GM04504 (cell line): ENCODE data around the gene AIG1.
"Not testable (repeated sequence)": the region's sequence is repeated elsewhere in the genome, so short reads cannot be mapped to it uniquely, and the experiment has no call there.

Experiments
- DNase-seq: peaks from one replicate; pipeline ENCODE4 v3.0.0-alpha.2; 2012; ENCODE audit warnings: low read depth

Gene AIG1

GRCh38 chr6:143060806-143061596 is at the start of gene AIG1:
Gene AIG1 (plus strand): TSS chr6:143060889. CDS start chr6:143060926, 37 bp downstream.
- DNase-seq = no peak

- DNase-seq = no peak
Observed at GRCh38 chr6:143014764-143015163, 45.9 kb upstream of the AIG1 start.

GRCh38 chr6:143015300-143015706 is 45.4 kb upstream of the AIG1 start:
- no peak for DNase-seq

DNA sequence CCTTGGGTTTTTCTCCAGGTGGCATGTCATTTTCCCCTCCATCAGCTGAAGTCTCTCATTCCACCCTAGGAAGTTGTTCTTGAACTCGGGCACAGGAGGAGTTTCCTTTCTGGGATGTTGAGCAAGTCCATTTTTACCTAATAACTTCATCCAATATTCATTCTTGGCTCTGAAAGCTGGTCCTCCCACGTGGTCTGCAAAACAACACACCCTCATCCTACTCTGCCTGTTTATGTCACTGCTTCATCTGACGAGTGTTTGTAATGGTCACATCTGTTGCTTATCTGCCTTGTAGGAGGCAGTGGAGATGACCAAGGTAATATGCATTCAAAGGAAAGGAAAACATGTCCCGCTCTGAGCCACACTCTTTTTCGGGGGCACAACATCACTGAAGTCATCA is 41.7 kb upstream of the AIG1 start:
- DNase-seq = no peak

DNA sequence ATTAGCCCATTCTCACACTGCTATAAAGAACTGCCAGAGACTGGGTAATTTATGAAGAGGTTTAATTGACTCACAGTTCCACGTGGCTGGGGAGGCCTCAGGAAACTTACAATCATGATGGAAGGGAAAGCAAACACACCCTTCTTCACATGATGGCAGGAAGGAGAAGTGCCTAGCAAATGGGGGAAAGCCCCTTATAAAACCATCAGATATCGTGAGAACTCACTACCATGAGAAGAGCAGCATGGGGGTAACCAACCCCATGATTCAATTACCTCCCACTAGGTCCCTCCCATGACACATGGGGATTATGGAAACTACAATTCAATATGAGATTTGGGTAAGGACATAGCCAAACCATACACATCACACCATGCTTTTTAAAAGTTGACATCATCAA is 39.8 kb upstream of the AIG1 start:
- not testable (repeated sequence) for DNase-seq

DNA sequence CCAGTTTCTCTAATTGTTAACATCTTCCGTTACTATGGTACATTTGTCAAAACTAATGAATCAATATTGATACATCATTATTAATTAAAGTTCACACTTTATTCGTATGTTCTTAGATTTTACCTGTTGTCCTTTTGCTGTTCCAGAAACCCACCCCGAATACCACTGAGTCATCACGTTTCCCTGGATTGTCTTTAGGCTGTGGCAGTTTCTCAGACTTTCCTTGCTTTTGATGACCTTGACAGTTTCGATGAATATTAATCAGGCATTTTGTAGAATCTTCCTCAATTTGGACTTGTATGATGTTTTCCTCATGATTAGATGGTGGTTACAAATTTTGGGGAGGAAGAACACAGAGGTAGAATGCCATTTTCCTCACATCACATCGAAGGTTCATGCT is 39.1 kb upstream of the AIG1 start:
- no peak for DNase-seq

- DNase-seq = no peak
Observed at GRCh38 chr6:143022587-143022986, 38.1 kb upstream of the AIG1 start.

DNA sequence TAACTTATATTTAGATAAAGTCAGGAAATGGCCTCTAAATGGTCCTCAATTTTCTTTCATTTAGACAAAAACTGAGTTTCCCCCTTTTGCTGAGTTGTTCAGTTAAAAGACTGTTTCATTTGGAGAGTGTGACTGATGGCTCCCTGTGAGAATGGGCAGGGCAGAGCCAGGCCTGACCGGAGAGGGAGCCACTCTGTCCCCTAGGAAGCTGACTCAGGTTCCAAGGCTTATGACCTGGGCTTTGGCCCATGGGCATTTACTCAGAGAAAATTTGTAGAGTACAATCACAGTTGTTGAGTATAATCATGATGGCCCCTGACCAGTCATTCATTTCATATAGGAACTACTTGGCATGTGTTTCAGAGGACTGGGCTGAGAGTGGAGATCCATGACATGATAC is 37.0 kb upstream of the AIG1 start:
- DNase-seq = no peak

DNA sequence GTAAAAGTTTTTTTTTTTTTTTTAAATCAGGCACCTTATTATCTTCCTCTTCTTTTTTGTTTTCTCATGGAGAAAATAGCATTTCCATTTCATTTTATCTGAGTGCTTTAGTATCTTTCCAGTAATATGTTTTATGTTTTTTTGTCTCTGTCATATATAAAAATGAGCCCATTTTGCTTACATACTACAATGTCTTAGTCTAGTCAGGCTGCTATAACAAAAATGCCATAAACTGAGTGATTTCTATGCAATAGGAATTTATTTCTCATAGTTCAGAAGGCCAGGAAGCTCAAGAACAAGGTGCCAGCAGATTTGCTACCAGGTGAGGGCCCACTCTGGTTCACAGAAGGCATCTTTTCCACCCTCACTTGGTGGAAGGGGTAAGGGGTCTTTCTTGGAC is 35.7 kb upstream of the AIG1 start:
- DNase-seq = no peak

- DNase-seq = no peak
Observed at GRCh38 chr6:143026696-143027449, 33.8 kb upstream of the AIG1 start.

- DNase-seq = no peak
Observed at GRCh38 chr6:143034689-143035334, 25.9 kb upstream of the AIG1 start.

DNA sequence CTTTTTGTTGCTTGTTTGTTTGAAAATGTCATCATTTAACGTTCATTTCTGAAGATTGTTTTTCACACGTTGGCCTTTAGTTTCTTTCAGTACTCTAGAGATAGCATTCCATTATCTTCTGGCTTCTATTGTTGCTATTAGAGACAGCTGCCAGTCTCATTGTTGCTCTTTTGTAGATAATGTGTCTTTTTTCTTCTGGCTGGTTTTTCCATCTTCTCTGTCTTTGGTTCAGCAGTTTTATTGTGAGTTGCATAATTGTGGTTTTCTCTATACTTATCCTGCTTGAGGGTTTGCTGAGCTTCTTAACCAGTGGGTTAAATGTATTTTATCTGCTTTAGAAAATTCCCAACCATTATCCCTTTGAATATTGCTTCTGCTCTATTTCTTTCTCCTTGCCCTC is 23.2 kb upstream of the AIG1 start:
- no peak for DNase-seq

DNA sequence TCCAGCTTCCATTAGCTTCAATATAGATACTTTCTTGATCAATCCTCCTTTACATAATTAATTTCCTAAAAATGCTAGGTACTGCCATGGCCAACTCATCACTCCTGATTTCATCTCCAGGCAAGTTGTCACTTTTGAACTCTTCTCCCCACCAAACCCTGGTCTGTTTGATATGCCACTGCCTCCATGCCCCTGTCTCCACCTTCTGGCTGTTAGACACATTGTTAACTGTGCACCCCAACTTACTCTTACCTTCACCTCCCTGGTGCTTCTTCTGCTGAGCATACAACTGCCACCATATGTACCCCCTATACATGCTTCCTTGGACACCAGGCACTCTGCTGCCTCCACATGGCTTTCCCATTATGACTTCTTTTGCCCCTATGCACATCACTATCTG is 21.9 kb upstream of the AIG1 start:
- no peak for DNase-seq

DNA sequence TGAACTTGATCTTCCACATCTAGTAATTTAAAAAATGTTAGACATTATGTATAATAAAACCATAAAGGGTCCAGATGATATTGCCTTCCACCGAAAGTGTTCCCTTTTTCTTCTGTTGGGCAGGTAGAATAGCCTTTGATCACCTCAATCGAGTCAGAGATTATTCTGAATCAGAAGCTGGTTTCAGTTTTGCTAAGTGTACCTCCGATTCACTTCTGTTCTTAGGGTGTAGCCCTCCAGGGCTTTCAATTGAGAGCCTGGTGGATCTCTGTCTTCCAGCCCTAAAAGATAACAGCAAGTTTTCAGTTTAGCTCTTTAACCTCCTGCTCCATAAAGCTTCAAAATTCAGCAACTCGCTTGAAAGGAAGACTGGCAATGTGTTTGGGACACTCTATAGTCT is 21.1 kb upstream of the AIG1 start:
- DNase-seq = no peak

- no peak for DNase-seq
Observed at GRCh38 chr6:143040018-143040417, 20.7 kb upstream of the AIG1 start.

GRCh38 chr6:143044345-143044744 is 16.3 kb upstream of the AIG1 start:
- not testable (repeated sequence) for DNase-seq

- no peak for DNase-seq
Observed at GRCh38 chr6:143049611-143050010, 11.1 kb upstream of the AIG1 start.

DNA sequence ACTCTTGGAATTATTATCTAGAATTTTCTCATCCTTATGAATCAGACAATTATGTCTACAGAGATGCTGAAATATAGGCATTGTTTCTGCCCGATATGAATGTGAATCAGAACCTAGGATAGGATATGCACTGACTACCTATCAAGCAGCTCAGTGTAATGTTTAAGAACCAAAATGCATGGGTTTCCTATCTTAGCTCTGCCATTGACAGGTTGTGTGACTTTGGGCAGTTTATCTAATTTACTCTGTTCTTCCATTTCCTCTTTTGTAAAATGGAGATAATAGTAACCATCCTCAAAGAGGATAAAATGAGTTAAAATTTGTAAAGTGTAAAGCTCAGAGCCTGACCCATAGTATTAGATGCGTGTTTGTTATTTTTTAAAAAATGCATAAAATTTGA is 10.2 kb upstream of the AIG1 start:
- no peak for DNase-seq

DNA sequence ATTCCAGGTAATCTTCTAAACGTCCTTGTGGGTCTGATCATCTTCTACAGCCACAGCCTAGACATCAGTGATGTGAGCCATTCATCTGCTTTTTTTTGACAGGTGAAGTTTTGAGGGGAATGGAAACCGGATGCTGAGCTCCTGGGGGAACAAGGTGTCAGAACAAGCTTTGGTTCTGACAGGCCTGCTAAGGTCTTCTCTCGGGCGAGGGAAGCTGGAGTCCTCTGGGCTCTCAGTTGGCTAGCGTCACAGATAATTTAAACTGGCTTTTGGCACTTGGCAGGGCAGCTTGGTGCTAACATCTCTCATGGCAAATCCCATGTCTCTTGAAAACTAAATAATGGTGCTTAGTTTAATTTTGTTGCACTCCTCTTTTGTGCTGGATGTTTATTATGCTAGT is 8.4 kb upstream of the AIG1 start:
- no peak for DNase-seq

DNA sequence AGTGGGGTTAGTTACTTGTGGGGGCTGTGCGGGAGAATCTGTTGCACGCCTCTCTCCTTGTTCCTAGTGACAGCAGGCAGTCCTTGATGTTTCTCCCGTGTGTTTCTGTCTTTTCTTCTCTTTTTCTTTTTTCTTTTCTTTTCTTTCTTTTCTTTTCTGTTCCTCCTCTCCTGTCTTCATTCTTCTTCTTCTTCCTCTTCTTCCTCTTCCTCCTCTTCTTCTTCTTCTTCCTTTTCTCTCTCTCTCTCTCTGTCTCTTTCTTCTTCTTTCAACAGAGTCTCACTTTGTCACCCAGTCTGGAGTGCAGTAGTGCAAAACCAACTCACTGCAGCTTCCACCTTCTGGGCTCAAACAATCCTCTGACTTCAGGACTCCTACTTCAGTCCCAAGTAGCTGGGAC is 6.8 kb upstream of the AIG1 start:
- DNase-seq = no peak

DNA sequence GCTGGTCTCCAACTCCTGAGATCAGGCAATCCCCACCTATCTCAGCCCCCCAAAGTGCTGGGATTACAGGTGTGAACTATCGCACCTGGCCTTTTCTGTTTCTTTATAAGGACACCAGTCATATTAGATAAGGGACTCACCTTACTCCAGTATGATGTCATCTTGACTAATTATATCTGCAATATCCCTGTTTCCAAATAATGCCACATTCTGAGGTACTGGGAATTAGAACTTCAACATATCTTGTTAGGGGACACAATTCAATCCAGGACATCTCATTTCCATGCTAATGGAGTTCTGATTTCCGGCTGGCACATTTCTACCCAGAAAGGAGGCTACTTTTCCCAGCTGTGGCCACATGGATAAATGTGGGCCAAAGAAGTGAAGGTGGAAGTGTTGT is 6.4 kb upstream of the AIG1 start:
- DNase-seq = no peak

DNA sequence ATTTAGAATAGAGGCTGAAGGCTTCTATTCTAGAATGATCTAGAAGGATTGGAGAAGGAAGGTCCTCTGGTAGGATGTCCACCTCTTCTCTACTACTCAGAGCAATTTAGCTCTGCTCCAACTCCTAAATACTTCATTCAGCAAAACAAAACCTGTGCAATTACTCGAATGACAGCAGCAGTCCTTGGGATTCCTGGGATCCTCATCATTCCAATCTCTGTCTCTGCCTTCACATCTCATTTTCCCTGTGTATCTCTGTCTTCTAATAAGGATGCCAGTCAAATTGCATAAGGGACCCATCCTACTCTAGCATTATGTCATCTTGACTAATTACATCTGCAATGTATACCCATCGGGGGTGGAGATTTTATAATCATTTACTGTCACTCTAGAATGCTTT is 5.5 kb upstream of the AIG1 start:
- DNase-seq = no peak

GRCh38 chr6:143055891-143056290 is 4.8 kb upstream of the AIG1 start:
- no peak for DNase-seq
